ENCODE results near the gene TSR3. TPM values are rescaled to one million over a fixed set of nuclear protein-coding genes. Genes with fewer than 3 reads are reported as not detected.

The TSR3 gene
- total RNA-seq, 1 experiment from 2014 or later: 58.8 TPM

- H3K27ac ChIP-seq (ENCODE audit: insufficient read length, low read depth, low read length): no peak overlapping the region
- DNase-seq: peak; percentile 67
- H3K9me3 ChIP-seq (ENCODE audit: control insufficient read depth, low read depth, low read length): no peaks in the 10 kb centered on the region
- H3K9me3 Mint-ChIP-seq: no peaks in the 10 kb centered on the region
- peaks cover 3 to 10% of the 10 kb centered on the region in 2 experiments for H3K4me1 Mint-ChIP-seq
- no peak overlapping the region for H3K4me2 ChIP-seq (ENCODE audit: insufficient read depth, insufficient read length, low read length)
- WGBS (ENCODE audit: extremely low coverage, insufficient read length, low lambda C conversion rate): no CpG with 5 or more reads among the region's 30 CpGs
- H4K91ac ChIP-seq (ENCODE audit: insufficient read length, low read depth, low read length): no peak overlapping the region
- no peaks in the 10 kb centered on the region for H3K79me1 ChIP-seq (ENCODE audit: insufficient read depth, low read depth, low read length, poor library complexity, severe bottlenecking)
- H2BK120ac ChIP-seq (ENCODE audit: low read depth, low read length, poor library complexity, severe bottlenecking): no peak overlapping the region
- no peak overlapping the region for H3K56ac ChIP-seq (ENCODE audit: insufficient read length, low read depth, low read length)
- H3K79me2 ChIP-seq (ENCODE audit: insufficient read depth, low read length): no peaks in the 10 kb centered on the region
- H3K27me3 ChIP-seq (ENCODE audit: insufficient read depth, low read length): peaks cover 16% of the 10 kb centered on the region; the same call in 1 of the 2 replicates
- H2BK20ac ChIP-seq (ENCODE audit: low read depth, low read length, poor library complexity, severe bottlenecking): no peak overlapping the region
- H3K9ac ChIP-seq (ENCODE audit: extremely low read depth, insufficient read length, low read length): no peak overlapping the region
- no peak overlapping the region for H3K4ac ChIP-seq (ENCODE audit: low read depth, low read length)
- H2BK12ac ChIP-seq (ENCODE audit: insufficient read length, low read depth, low read length): no peak overlapping the region
- H4K5ac ChIP-seq (ENCODE audit: insufficient read length, low read depth, low read length): no peak overlapping the region
- H4K20me1 ChIP-seq (ENCODE audit: control insufficient read depth, insufficient read depth, insufficient read length): no peaks in the 10 kb centered on the region
- H3K23ac ChIP-seq (ENCODE audit: insufficient read length, low read depth, low read length): no peak overlapping the region
- H3K4me3 Mint-ChIP-seq: no peak overlapping the region
- H2BK5ac ChIP-seq (ENCODE audit: insufficient read length, low read length): no peak overlapping the region
- H4K8ac ChIP-seq (replicated peaks; ENCODE audit: insufficient read length, low read depth, low read length): no peak overlapping the region
- no peak overlapping the region for H3T11ph ChIP-seq (ENCODE audit: low read length)
- peaks cover 7% of the 10 kb centered on the region for H3K23me2 ChIP-seq (ENCODE audit: insufficient read length, low read depth, low read length, poor library complexity, severe bottlenecking)
- no peak overlapping the region for H3K27ac Mint-ChIP-seq
- H3K18ac ChIP-seq (ENCODE audit: insufficient read length, low read depth, low read length): no peak overlapping the region
- peaks cover 48% of the 10 kb centered on the region for H3K27me3 Mint-ChIP-seq (ENCODE audit: low read depth)
- H3K36me3 Mint-ChIP-seq (ENCODE audit: insufficient read depth in 1 of 3, low read depth in 3 of 3): no peaks in the 10 kb centered on the region
- H2AFZ ChIP-seq (ENCODE audit: low read length): no peak overlapping the region
- TF ChIP-seq CTCF (conservative IDR thresholded peaks at IDR 0.05): peak; percentile 57
- H3K14ac ChIP-seq (ENCODE audit: insufficient read depth, low read length): no peak overlapping the region
- H2BK15ac ChIP-seq (ENCODE audit: low read depth, low read length): no peak overlapping the region
- H3K4me1 ChIP-seq (ENCODE audit: insufficient read depth, low read length): no peaks in the 10 kb centered on the region
- H2AK5ac ChIP-seq (ENCODE audit: insufficient read length, low read length): no peak overlapping the region
These were observed 13.5 kb downstream of the TSR3 start for GRCh38 chr16:1338119-1338730.
